GM12873 (cell line): ENCODE results near the gene C3orf20.

Source experiments
- TF ChIP-seq, protein P1 (sequence below): IDR thresholded peaks from 2 replicates; pipeline ENCODE4 v1.5.1; 2012; ENCODE audit warnings: low read depth, mild to moderate bottlenecking, moderate library complexity, low read length, control low read depth; ENCODE audit not compliant: insufficient read depth; ENCODE audit errors: missing control alignments

C3orf20 gene

DNA sequence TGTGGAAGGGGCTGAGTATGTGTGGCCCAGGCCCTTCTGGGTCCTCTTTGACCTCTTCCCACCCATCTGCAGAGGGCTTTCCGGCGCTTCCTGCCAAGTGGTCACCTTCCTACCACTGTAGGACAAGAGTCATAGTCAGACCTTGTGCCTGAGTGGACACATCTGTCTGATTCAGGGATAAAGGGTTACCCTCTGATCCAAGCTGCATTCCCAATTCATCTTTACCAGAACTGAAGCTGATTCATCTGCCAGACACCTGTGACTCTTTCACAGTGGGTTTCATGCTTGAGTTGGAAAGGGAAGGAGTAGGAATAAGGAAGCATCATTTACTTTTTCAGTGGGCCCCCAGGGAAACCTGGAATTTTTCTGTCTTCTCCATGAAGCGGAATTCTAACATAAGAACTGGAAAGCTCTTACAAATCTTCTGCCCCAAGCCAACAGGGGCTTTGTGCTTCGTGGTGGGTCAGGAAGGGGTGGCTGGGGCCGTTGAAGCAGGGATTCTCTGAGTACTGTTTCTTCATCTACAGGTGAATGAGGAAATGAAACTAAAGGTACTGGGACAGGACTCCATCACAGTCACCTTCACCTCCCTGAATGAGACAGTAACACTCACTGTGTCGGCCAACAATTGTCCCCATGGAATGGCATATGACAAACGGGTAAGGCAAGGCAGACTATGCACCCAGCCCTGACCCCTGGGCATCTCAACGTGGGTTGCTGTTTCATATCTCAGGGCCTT, 46.4 kb downstream of the C3orf20 start:
- TF ChIP-seq, protein P1, sequence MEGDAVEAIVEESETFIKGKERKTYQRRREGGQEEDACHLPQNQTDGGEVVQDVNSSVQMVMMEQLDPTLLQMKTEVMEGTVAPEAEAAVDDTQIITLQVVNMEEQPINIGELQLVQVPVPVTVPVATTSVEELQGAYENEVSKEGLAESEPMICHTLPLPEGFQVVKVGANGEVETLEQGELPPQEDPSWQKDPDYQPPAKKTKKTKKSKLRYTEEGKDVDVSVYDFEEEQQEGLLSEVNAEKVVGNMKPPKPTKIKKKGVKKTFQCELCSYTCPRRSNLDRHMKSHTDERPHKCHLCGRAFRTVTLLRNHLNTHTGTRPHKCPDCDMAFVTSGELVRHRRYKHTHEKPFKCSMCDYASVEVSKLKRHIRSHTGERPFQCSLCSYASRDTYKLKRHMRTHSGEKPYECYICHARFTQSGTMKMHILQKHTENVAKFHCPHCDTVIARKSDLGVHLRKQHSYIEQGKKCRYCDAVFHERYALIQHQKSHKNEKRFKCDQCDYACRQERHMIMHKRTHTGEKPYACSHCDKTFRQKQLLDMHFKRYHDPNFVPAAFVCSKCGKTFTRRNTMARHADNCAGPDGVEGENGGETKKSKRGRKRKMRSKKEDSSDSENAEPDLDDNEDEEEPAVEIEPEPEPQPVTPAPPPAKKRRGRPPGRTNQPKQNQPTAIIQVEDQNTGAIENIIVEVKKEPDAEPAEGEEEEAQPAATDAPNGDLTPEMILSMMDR, result no peak

DNA sequence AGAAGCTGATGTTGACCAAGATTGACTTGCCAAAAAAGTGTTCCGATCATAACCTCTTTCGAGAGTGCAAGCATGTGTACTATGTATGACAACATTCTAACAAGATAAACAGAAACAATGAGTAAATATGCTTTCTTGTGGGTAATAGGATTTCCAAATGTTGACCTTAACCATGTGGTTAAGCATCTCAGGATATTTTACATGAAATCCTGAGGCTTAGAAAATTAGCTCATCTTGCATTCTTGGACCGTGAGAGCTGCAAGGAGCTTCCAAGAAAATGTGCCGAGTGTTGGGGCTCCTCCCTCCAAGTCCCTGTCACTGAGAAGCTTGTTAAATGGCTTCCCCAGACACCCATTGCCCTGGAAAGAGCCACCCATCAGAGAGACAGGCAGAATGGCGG, 50.1 kb downstream of the C3orf20 start:
- TF ChIP-seq, protein P1, result no peak

DNA sequence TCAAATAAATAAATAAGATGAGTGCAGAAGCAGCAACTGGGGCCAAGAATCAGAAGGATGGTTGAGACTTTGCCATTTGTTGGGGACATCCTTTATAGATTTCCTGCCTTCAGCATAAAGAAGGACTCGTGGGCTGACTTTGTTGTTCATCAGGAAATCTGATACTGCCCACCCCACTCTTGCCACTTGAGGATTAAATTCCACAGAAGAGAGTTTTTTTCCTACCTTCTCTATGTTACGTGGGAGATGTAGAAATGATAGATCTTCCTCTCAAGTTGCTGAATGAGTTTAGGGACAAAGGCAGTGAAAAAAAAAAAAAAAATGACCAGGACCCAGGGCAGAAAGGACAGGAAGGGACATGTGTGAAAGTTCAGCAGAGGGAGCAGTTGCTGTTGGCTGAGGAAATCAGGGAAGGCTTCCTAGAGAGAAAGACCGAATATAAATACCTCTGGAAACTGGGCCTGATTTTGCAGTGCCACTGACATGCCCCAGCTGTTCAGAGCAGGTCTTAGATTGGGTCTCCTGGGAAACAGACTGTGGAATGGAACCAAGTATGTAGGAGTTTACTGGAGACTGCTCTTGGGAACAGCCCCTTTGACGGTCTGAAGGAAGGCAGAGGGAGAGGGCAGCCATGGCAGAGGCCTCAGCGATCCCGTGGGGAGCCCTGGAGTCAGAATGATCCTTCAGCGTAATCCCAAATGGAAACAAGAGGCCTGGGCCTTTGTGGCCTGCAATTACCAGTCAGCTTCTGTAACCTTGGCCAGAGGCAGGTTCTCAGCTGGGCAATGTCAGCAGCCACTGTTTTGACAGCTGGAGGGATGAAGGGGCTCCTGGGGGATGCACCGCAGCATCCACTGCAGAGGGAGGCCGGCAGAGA, 50.9 kb downstream of the C3orf20 start:
- TF ChIP-seq, protein P1, result no peak

DNA sequence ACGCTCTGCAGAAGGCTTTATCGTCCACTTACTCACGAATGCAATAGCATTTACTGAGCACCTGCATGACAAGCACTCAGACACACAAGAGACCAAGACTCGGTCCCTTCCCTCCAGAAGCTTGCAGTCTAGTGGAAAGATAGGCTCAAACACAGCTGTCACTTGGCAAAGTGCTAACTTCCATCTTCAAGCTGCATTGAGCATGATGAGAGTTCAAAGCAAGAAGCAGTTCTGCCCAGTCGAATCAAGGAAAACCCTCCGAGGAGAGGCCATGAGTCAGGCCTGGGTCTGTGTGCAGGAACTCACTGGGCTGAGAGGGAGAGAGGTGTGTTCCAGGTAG, 51.5 kb downstream of the C3orf20 start:
- TF ChIP-seq, protein P1, result no peak

DNA sequence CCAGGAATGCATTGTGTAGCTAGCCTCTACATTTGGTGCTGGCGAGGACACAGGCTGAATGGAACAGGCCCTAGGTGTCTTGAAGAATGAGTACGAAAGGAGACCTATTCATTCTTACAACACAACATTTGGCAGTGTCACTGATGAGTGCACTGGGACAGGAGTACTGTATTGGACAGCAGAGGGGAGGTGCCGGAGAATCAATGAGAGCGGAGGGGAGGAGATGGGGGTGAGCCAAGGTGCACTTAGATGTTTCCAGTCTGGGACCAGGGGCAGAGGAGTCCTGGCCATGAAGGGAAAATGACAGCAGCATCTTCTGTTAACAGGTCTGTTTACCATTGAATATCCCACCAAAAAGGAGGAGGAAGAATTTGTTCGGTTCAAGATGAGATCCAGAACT, 53.2 kb downstream of the C3orf20 start:
- TF ChIP-seq, protein P1, result no peak

DNA sequence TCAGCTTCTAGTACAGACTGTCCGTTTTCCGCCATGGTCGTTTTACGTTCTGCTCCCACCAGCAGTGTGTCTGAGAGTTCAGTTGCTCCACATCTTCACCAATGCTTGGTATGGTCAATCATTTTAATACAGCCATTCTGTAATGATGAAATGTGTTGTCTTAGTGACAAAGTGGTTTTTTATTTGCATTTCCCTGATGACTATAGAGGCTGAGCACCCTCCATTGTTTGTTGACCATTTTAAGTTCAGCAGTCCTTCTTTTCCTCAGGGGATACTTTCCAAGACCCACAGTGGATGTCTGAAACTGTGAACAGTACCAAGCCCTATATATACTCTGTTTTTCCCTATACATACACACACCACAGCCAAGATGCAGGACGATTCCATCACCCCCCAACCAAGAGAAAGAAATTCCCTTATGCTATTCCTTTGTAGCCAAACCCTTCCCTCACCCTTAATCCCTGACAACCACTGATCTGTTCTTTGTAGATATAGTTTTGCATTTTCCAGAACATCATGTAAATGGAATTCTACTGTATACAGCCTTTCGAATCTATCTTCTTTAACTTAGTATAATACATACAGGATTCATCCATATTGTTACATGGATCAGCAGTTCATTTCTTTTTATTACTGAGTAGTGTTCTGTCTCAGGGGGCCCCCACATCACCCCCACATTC, 55.9 kb downstream of the C3orf20 start:
- TF ChIP-seq, protein P1, result no peak

DNA sequence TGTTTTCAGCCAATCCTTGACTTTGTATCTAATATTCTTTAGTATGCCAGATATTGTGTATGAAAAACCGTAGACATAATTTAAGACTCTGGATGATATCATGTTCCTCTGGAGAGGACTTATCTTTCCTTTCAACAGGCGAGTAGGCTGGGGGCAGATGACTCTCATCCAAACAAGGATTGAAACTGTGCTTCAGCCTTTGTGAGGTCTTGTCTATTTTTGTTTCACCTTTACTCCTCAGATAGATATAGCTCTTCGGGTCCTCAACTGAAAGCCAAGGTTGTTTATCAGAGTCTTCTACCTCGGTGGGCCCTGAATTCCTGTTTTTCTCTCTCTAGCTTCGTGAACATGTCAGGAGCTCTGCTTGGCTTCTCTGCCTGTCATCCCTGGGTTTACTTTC, 66.0 kb downstream of the C3orf20 start:
- TF ChIP-seq, protein P1, result no peak
